Esophagus squamous epithelium (tissue), 4 donors: ENCODE data around the gene ZFYVE26.

ENCODE experiments used
- CTCF ChIP-seq, 6 experiments: fragments of 450-650 bp in 4 of 6; fragments of 200-600 bp in 2 of 6; sonication (generic) in 2 of 6; IDR thresholded peaks; one replicate each; pipeline ENCODE4 v1.5.1; 2016 to 2019; ENCODE audit warnings: antibody characterized with exemption in 6 of 6, mild to moderate bottlenecking in 4 of 6, moderate library complexity in 4 of 6
- POLR2A ChIP-seq, 4 donors: fragments of 450-650 bp; IDR thresholded peaks; one replicate each; pipeline ENCODE4 v1.6.1; 2017; ENCODE audit warnings: antibody characterized with exemption in 4 of 4, mild to moderate bottlenecking in 4 of 4, moderate library complexity in 3 of 4

- TF ChIP-seq CTCF (IDR thresholded peaks at IDR 0.05) = peak; percentile 27 to 77 (median 60)
- TF ChIP-seq POLR2A (IDR thresholded peaks at IDR 0.05) = no peak
These were observed 111.8 kb downstream of the ZFYVE26 start for GRCh38 chr14:67704484-67705089.
